CD4-positive, alpha-beta T cell treated with Interleukin-4 for 4 hours (primary cell): Measurements from ENCODE around the gene RC3H1.
"Not testable (repeated sequence)": the region's sequence is repeated elsewhere in the genome, so short reads cannot be mapped to it uniquely, and the experiment has no call there.

Source experiments
- DNase-seq: peaks from one replicate; pipeline ENCODE4 v3.0.0-alpha.2; 2020

RC3H1 gene

GRCh38 chr1:173930541-173930940, 91.6 kb downstream of the RC3H1 start:
- DNase-seq: not testable (repeated sequence)

DNA sequence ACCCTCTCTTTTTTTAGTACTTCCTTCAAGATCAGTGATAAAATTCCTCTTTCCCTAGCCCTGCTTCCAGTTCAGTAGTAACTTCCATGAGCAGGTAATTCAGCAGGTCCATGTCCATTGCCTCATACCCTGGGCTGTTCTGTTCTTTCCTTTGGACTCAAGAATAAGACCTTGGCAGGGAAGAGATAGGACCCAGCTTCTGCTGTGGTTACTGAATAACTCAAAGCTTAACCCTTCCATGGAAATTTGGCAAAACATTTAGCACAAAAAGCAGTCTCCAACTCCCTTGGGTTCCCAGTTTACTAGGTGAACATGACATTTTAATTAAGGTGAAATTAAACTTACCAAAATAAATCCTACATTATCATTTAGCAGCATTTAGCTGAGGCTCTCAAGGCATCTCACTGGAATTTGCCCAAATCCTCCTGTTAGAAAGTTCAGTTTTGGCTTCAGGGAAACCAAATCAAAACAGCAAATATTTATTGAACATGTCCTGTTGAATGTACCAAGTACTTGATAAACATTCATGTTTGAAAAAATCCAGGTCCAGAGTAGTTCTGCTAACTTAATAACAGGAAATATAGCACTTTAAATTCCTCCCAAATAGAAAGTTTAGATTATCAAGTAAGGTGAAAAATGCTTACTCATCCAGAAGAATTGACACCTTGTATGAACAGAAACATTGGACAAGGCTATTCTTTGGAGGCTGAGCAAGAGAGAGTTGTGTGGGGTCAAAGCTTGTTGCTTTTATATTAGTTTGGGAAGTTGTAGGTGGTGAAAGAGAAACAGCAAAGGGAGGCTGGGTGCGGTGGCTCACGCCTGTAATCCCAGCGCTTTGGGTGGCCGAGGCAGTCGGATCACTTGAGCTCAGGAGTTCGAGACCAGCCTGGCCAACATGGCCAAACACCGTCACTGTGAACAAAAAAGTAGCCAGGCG, 96.6 kb downstream of the RC3H1 start:
- DNase-seq: no peak

DNA sequence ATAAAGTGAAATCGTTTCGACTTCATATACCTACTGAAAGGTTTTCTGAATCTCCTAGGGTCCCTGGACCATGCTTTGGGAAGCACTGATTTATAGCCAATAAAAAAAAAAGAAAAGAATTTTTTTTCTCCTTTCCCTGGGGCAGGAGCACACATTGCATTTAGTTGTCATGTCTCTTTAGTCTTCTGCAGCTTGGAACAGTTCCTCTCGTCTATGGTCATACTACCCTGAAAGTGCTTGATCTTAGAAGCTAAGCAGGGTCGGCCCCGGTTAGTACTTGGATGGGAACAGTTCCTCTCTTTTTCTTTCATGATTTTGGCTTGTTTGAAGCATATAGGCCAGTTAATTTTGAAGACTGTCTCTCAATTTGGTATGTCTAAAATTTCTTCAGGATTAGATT, 101.3 kb downstream of the RC3H1 start:
- DNase-seq: no peak

DNA sequence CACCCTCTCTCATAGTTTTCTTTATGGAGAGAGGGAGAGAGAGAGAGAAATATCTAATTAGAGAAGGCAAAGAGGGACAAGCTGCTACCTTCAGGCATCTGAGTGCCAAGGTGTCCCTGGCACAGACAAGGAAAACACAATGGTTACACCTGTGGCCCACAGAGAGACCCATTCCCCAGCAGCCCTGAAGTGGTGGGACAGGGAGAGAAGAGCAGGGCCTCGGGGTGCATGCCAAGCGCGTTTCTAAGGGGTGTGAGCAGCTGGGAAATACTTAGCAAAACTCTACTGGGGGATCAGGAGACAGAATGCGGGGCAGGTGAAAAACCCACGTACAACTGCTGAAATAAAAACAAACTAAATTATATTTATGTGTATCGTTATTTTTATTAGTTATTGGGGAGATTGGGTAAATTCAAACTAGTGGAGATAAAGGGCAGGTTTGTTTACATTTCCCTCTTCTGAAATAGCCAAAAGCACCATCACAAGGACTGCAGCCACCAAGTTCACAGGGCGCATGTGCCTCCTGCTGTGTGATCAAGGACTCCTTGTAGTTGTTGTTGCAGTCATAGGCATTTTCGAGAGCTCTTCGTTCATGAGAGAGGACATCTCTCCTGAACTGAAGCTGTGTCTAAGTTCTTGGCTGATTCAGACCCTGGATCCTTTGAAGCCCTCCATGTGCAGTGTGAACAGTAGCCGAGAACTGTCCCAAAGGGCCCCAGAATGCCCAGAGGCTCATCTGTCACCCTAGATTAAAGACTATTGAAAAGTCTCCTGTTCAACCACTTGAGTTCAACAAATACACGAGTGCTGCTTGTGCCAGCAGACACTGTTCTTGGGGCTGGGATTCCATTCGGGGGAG, 104.3 kb downstream of the RC3H1 start:
- DNase-seq: no peak

GRCh38 chr1:173917149-173917548, 105.0 kb downstream of the RC3H1 start, which contains the start of gene SERPINC1:
Gene SERPINC1, minus strand, starts transcription at chr1:173917327. Its CDS starts 68 bp downstream, at chr1:173917259.
- DNase-seq: no peak

GRCh38 chr1:173916667-173917066, 105.5 kb downstream of the RC3H1 start:
- no peak for DNase-seq

DNA sequence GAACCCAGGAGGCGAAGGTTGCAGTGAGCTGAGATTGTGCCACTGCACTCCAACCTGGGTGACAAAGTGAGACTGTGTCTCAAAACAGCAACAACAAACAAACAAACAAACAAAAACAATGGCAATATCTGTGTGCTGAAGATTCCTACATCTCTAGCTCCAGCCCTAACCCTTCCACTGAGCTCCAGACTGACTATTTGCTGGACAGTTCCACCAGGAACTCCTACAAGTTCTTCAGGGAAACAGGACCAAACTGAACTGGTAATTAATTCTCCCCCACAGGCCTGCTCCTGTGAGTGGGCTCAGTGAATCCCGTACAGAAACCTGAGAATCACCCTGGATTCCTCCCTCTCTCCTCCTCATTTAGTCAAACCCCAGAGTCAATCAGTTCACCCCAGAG, 106.6 kb downstream of the RC3H1 start:
- no peak for DNase-seq

- peak; percentile 34 for DNase-seq
Measured at GRCh38 chr1:173914366-173914871, 107.7 kb downstream of the RC3H1 start.

- no peak for DNase-seq
Measured at GRCh38 chr1:173913111-173913510, 109.0 kb downstream of the RC3H1 start.

- no peak for DNase-seq
Measured at GRCh38 chr1:173903827-173904531, 118.2 kb downstream of the RC3H1 start.

- no peak for DNase-seq
Measured at GRCh38 chr1:173900992-173901391, 121.2 kb downstream of the RC3H1 start.

DNA sequence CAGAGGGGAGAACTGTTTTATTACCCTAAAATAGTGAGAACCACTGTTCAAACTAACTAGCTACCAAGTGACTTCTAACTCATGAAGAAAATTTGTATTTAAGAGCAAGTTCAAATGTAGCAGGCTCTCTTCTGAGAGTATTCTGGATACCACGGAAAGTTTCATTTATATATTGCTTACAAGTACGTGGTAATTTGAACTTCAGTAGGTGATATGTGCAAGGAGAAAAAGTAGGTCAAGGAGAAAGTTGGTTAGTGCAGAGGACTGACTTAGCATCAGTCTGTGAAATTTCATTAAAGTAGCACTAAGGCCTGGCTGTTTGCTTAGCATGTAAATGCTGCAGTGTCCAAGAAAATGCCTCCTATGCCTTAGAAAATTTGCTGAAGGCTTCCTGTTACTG, 121.7 kb downstream of the RC3H1 start:
- no peak for DNase-seq

DNA sequence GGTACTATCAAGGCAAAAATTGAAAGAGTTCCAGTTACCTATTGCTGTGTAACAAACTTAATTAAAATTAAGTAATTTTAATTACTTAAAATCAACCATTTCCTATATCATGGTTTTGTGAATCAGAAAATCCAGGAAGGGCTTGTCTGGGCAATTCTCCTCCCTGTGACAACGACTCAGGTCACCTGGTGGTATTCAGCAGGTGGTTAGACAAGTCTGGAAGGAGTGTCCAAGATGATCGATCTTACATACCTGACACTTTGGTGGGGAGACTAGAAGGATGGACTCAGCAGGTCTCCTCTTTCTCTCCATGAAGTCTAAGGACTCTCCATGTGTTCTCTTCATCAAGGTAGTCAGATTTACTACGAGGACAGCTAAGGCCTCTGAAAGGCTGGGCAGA, 128.0 kb downstream of the RC3H1 start:
- DNase-seq: no peak

DNA sequence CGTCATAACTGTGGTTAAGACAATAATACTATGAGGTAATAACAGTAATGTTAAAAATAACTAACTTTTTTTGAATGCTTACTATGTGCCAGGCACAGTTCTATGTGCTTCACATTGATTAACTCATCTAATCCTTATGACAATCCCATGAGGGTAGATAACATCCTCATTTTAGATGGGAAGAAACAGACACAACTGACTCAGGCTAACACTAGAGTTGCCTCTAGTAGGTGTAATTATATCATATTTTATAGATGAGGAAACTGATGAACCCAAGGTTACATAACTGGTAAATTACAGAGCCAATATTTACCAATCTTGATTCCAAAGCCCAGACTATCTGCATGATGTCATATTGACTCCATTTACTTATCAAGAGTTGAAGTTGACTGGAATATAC, 128.5 kb downstream of the RC3H1 start:
- DNase-seq: no peak

- DNase-seq: no peak
Measured at GRCh38 chr1:173889885-173890284, 132.3 kb downstream of the RC3H1 start.

DNA sequence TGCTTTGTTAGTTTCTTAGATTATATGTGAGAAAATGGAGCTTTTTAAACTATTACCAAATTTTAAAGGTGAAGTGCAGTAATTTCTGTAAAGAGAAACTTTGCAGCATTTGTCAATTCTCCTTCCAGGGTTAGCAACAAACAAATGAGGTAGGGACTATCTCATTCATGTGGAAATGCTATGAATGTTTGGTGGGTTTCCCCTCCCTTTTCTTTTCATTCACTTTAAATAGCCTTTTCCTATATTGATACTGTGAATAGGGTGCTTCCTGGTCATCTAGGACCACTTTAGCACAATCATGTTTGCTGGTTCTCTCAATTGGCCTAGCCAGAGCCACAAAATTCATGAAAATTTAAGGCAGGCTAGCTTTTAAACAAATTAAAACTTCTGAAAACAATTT, 133.4 kb downstream of the RC3H1 start:
- no peak for DNase-seq

DNA sequence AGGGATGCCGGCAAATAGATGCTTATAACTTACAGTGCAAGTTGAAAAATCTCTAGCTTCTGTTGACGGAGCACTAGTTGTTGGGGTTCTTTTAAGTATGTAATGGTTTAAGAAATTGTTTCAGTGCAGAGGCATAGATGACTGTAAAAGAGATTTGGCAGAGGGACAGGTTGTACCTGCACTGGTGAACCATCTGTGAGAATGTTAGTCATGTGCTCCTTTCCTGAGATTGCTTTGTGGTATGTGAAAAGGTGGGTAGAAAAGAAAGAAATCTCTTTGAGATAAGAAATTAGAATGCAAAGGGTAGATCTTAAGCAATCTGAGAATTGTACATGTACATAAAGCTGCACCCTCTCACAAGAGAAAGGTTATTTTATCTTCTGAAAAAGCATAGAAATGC, 134.5 kb downstream of the RC3H1 start:
- DNase-seq: no peak

GRCh38 chr1:173886746-173887611, 135.2 kb downstream of the RC3H1 start:
- DNase-seq: no peak

- DNase-seq: no peak
Measured at GRCh38 chr1:173884701-173885100, 137.5 kb downstream of the RC3H1 start.
